Activated CD8-positive, alpha-beta memory T cell treated with anti-CD3 and anti-CD28 coated beads, Interleukin-2, amount 50 U/mL, for 24 hours (primary cell): ENCODE data around the gene DNAJC5G.
"Not testable (repeated sequence)": the region's sequence is repeated elsewhere in the genome, so short reads cannot be mapped to it uniquely, and the experiment has no call there.

Experiments used
- DNase-seq: peaks from one replicate; pipeline ENCODE4 v3.0.0-alpha.2; 2020; ENCODE audit errors: extremely low read depth

DNAJC5G gene

GRCh38 chr2:27281855-27282559 lies 6.8 kb downstream of the DNAJC5G start, which contains the start of gene TRIM54:
Gene TRIM54, plus strand, starts transcription at chr2:27282429. Its CDS starts 303 bp downstream, at chr2:27282732.
- no peak for DNase-seq

- DNase-seq, result no peak
Observed at GRCh38 chr2:27282892-27283291, 7.7 kb downstream of the DNAJC5G start.

DNA sequence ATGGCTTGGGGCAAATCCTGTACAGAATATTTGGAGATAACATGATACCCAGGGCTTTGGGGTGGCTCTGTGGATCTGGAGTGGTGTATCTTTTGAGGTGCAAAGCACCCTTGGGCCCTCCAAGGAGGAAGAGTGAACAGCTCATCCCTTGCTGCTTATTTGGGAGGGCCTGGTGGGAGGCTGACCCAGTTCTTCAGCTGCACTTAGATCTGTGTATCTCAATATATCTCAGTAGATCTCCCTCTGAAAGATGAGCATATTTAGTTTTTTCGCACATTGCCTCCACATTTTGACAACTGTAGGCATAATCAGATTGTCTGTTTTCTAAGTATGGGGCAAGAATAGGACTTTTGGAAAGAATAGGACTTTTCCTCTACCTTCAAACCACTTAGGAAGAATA lies 9.8 kb downstream of the DNAJC5G start:
- no peak for DNase-seq

DNA sequence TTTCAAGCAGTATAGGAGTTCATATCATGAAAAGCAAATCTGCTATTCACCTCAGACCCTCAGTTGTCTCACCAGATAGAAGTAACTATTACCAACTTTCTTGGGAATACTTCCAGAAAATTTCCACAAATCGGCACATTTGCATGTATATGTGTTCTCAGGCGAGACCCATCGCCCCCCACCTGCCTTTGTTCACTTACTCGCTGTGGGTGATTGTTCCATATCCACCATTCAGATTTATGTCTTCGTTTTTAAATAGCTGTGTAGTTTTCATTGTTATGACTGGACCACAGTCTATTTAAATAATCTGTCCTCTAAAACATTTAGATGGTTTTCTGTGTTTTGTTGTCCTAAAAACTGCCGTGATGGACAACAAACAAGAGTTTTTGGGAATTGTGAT lies 10.2 kb downstream of the DNAJC5G start:
- no peak for DNase-seq

GRCh38 chr2:27288610-27289009 lies 13.4 kb downstream of the DNAJC5G start:
- no peak for DNase-seq

- DNase-seq, result no peak
Observed at GRCh38 chr2:27290549-27290948, 15.3 kb downstream of the DNAJC5G start.

- no peak for DNase-seq
Observed at GRCh38 chr2:27291865-27292264, 16.6 kb downstream of the DNAJC5G start.

DNA sequence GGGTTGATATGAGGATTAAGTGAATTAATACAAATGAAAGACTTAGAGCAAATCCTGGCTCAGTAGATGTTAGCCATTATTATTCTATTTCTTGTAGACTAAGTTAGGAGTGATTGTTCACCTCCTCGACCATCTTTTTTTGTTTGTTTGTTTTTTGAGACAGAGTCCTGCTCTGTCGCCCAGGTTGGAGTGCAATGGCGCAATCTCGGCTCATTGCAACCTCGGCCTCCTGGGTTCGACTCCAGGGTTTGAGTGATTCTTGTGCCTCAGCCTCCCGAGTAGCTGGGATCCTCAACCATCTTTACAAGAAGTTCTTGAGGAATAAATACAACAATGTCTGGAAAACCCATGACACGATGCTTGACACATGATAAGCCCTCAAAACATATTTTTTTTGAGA lies 19.7 kb downstream of the DNAJC5G start:
- DNase-seq, result no peak

DNA sequence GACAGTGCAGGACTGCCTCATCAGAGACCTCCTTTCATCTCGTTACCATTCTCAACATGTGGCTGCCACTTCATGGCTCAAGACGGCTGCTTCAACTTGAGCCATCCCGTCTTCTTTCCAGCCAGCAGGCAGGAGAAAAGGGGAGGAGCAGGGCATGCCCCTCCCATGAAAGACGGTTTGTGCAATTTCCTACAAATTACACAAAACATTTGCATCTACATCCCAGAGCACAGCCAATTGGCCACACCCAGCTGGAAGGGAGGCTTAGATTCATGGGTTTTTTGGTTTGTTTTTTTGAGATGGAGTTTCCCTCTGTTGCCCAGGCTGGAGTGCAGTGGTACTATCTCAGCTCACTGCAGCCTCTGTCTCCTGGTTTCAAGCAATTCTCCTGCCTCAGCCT lies 21.2 kb downstream of the DNAJC5G start:
- DNase-seq, result no peak

GRCh38 chr2:27297195-27297594 lies 22.0 kb downstream of the DNAJC5G start:
- DNase-seq, result no peak

DNA sequence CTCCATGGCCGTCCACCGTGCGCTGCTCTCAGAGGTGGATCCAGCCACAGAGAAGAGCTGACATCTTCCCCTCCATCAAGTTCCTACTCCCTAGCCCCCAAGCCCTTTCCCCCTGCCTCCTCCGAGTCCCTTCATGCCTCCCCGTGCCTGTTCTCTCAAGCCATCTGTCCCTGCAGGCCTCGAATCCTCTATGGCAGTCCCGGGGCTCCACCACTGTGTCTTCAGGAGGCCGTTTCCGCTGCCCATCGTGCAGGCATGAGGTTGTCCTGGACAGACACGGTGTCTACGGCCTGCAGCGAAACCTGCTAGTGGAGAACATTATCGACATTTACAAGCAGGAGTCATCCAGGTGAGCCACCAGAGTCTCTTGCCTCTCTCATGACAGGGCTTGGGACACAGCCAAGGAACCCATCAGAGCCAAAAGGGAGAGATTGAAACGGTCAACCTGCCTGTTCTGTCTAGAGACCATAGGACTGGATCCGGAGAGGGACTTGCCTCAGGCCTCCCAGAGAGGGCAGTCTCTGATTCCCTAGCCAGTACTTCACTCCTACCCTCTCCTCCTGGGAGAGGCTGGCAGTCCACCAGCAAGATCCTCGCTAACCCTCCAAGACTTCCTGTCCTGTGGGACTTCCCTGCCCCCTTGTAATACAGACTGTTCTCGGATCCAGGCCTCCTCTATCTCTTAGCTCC lies 23.3 kb downstream of the DNAJC5G start:
- no peak for DNase-seq

DNA sequence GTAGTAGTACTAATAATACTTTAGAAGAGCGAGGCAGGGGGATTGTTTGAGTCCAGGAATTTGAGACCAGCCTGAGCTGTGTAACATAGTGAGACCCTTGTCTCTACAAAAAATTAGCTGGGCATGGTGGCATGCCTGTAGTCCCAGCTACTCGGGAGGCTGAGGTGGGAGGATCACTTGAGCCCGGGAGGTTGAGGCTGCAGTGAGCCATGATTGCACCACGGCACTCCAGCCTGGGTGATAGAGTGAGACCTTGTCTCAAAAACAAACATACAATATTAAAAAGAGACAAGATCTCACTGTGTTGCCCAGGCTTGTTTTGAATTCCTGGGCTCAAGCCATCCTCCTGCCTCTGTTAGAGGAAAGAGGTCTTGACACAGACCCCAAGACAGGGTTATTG lies 25.4 kb downstream of the DNAJC5G start:
- DNase-seq, result not testable (repeated sequence)

DNA sequence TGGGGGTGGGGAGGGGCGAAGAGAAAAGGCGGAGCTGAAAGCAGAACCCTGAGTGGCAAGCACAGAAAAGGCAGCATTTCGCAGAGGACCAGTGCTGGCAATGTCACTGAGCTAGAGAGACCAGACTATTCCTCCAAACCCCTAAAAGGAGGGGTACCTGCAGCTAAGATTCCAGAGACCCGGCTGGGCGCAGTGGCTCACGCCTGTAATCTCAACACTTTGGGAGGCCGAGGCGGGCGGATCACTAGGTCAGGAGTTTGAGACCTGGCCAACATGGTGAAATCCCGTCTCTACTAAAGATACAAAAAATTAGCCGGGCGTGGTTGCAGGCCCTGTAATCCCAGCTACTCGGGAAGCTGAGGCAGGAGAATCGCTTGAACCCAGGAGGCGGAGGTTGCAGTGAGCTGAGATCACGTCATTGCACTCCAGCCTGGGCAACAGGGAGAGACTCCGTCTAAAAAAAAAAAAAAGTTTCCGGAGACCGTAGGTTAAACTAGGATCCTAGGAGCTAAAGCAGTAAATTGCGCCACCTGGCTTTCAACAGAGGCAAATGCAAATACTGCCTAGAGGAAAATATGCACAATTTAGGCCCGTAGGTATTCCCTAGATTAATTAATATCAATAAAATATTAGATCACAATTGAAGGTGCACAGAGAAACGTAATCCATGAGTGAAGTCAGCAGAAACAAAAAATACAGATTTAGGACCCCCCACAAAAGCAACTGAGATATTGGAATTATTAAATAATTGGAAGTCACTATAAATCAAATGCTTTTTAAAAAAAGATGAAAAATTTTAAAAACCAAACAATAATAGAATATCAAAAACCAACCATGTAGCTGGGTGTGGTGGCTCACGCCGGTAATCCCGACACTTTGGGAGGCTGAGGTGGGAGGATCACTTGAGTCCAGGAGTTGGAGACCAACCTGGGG lies 28.1 kb downstream of the DNAJC5G start:
- no peak for DNase-seq

GRCh38 chr2:27304488-27305240 lies 29.4 kb downstream of the DNAJC5G start:
- no peak for DNase-seq

- DNase-seq, result no peak
Observed at GRCh38 chr2:27305516-27305915, 30.3 kb downstream of the DNAJC5G start.

DNA sequence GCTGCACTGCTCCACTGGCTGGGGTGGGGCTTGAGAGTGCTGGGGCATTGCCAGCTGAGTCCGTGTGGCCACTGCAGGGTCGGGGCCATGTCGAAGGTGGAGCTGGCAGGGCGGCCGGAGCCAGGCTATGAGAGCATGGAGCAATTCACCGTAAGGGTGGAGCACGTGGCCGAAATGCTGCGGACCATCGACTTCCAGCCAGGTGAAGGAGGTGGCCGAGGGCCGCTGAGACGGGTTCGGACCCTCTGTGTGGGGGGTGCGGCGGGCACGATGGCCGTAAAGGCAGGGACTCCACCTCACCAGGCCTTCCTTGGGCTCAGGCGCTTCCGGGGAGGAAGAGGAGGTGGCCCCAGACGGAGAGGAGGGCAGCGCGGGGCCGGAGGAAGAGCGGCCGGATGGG lies 30.9 kb downstream of the DNAJC5G start:
- DNase-seq, result no peak

- no peak for DNase-seq
Observed at GRCh38 chr2:27306573-27307286, 31.5 kb downstream of the DNAJC5G start.

DNA sequence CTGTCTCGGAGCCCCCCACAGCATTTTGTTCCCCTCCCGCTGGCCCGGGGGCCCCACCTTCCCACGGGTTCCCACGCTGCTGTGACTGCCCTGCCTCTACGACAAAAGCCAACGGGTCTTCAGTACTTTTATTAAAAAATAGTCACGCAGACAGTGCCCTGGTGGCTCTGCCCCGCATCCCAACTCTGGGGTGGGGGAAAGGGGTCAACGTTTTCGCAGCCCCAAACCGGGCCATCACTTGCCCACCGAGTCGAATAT lies 32.0 kb downstream of the DNAJC5G start:
- no peak for DNase-seq

- DNase-seq, result no peak
Observed at GRCh38 chr2:27307545-27308358, 32.5 kb downstream of the DNAJC5G start.

DNA sequence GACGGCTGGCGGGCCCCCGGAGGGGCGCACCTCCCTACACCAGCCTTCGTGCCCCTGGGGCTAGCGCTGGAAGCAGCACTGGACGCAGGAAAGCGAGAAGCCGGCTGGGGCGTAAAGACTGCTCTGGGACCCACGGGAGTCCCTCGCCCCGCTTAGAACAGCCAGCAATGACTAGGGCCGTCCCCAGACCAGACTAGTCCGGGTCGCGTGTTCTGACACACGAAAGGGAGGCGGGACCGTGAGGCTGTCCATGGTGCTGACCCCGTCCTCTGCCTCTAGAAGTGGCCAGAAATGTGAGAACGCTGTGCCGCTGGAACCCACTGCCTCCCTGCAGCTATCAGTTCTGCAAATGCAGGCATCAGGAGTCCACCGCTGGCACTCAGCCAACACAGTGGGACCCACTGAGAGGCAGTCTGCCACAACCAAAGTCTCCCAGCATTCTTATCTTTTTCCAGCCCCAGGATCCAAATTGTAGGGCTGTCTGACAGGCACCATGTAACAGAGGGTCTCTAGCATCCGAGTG lies 33.2 kb downstream of the DNAJC5G start, which contains the start of gene UCN:
TSS of gene UCN (minus strand) at position 87 of the 523 bp plus-strand sequence. CDS start 550 bp downstream, outside the sequence.
- DNase-seq, result no peak
